H1 (cell line): ENCODE results near the gene CCDC63. TPM values are rescaled to one million over a fixed set of nuclear protein-coding genes. Genes with fewer than 3 reads are reported as not detected.
A peak's percentile ranks its signal among the peaks of the same experiment; 100 is the strongest.

Experiments used
- CTCF ChIA-PET: fragments of 300-600 bp; sonication (Branson Sonifier 250); formaldehyde crosslinking; loops from one replicate; lab custom pipeline; 2021; ENCODE audit not compliant: partially characterized antibody; lab: Charles Lee
- POLR2A ChIA-PET: fragments of 300-600 bp; sonication (Branson Sonifier 250); formaldehyde crosslinking; loops from one replicate; lab custom pipeline; 2021; ENCODE audit warnings: inconsistent platforms; ENCODE audit not compliant: partially characterized antibody; lab: Charles Lee
- DNase-seq, 2 experiments: peaks; one replicate each; pipeline versions ENCODE4 v3.0.0 to v3.0.0-alpha.2; 2010 to 2022; ENCODE audit warnings: low spot score in 2 of 2, low read depth in 1 of 2, mixed read lengths in 1 of 2
- FAIRE-seq: peaks from 2 replicates; lab custom pipeline; 2011; peaks lifted over from hg19 to GRCh38; lab: Jason Lieb, UNC
- H2AFZ ChIP-seq: 2 replicates; pipeline ENCODE4 v1.8.1; 2012; ENCODE audit warnings: low read length, inconsistent platforms
- H2AK5ac ChIP-seq: 2 replicates; pipeline ENCODE4 v1.6.1; 2013; ENCODE audit warnings: low read depth, low read length
- H2BK120ac ChIP-seq: replicated peaks from 2 replicates; pipeline ENCODE3; 2013; ENCODE audit warnings: low read depth, low read length, inconsistent platforms
- H2BK12ac ChIP-seq: 2 replicates; pipeline ENCODE4 v1.6.1; 2013; ENCODE audit warnings: low read depth, low read length
- H2BK15ac ChIP-seq: 2 replicates; pipeline ENCODE4 v1.6.1; 2013; ENCODE audit warnings: low read length
- H2BK20ac ChIP-seq: 2 replicates; pipeline ENCODE4 v1.6.1; 2013; ENCODE audit warnings: low read length
- H2BK5ac ChIP-seq: 2 replicates; pipeline ENCODE4 v1.6.1; 2013; ENCODE audit warnings: low read depth, low read length
- H3K14ac ChIP-seq: 2 replicates; pipeline ENCODE4 v1.6.1; 2013; ENCODE audit warnings: inconsistent platforms; ENCODE audit not compliant: insufficient read length
- H3K18ac ChIP-seq: 2 replicates; pipeline ENCODE4 v1.6.1; 2013; ENCODE audit warnings: low read length; ENCODE audit errors: extremely low read depth
- H3K23ac ChIP-seq: 2 replicates; pipeline ENCODE4 v1.6.1; 2013; ENCODE audit warnings: inconsistent platforms; ENCODE audit not compliant: insufficient read length
- H3K23me2 ChIP-seq: 2 replicates; pipeline ENCODE4 v1.6.1; 2013; ENCODE audit warnings: low read depth, low read length
- H3K27ac ChIP-seq: 2 replicates; pipeline ENCODE4 v1.6.1; 2011; ENCODE audit warnings: low read depth, low read length, inconsistent platforms
- H3K27me3 ChIP-seq, 4 experiments: replicated peaks in 1 of 4; 1 replicate in 1 of 4; 2 replicates in 3 of 4; pipeline versions ENCODE4 v1.6.1 to v1.8.1; 2011 to 2013; ENCODE audit warnings: low read length in 3 of 4, mild to moderate bottlenecking in 3 of 4, inconsistent platforms in 2 of 4, mixed read lengths in 2 of 4, moderate library complexity in 1 of 4; ENCODE audit not compliant: control insufficient read depth in 3 of 4, insufficient read depth in 3 of 4; ENCODE audit errors: extremely low read depth in 1 of 4
- H3K36me3 ChIP-seq, 4 experiments: 2 replicates each; pipeline versions ENCODE4 v1.6.1 to v1.8.1; 2011 to 2013; ENCODE audit warnings: mild to moderate bottlenecking in 4 of 4, low read length in 3 of 4, moderate library complexity in 2 of 4, control low read depth in 1 of 4, inconsistent platforms in 1 of 4; ENCODE audit not compliant: insufficient read depth in 4 of 4, control insufficient read depth in 2 of 4
- H3K4ac ChIP-seq: replicated peaks from 2 replicates; pipeline ENCODE3; 2013; ENCODE audit warnings: low read length, low read depth, mixed read lengths, inconsistent platforms; ENCODE audit not compliant: insufficient read length
- H3K4me1 ChIP-seq, 4 experiments: replicated peaks in 1 of 4; 1 replicate in 1 of 4; 2 replicates in 3 of 4; pipeline versions ENCODE4 v1.6.1 to v1.8.1; 2011 to 2013; ENCODE audit warnings: low read length in 3 of 4, inconsistent platforms in 2 of 4, mixed read lengths in 1 of 4; ENCODE audit not compliant: insufficient read depth in 4 of 4, control insufficient read depth in 3 of 4
- H3K4me2 ChIP-seq, 2 experiments: 2 replicates each; pipeline versions ENCODE4 v1.6.1 to v1.8.1; 2011 to 2013; ENCODE audit warnings: low read depth in 2 of 2, low read length in 2 of 2, control low read depth in 1 of 2, inconsistent platforms in 1 of 2, mild to moderate bottlenecking in 1 of 2; ENCODE audit not compliant: insufficient read depth in 1 of 2
- H3K4me3 ChIP-seq, 4 experiments: fragments of 200-600, 300-600 bp in 1 of 4; sonication (generic), shearing (Covaris generic), sonication (Bioruptor Twin) in 1 of 4; 2 replicates each; pipeline versions ENCODE4 v1.5.1 to v1.8.1; 2011 to 2016; ENCODE audit warnings: low read length in 4 of 4, low read depth in 3 of 4, control low read depth in 2 of 4, inconsistent platforms in 2 of 4, mild to moderate bottlenecking in 2 of 4, mixed read lengths in 1 of 4, moderate library complexity in 1 of 4; ENCODE audit not compliant: insufficient read depth in 2 of 4; ENCODE audit errors: extremely low read depth in 1 of 4
- H3K56ac ChIP-seq: replicated peaks from 2 replicates; pipeline ENCODE3; 2013; ENCODE audit warnings: low read depth, mild to moderate bottlenecking, mixed read lengths, low read length, inconsistent platforms; ENCODE audit not compliant: insufficient read length
- H3K79me1 ChIP-seq: 2 replicates; pipeline ENCODE4 v1.6.1; 2013; ENCODE audit warnings: low read depth, low read length, control low read depth
- H3K79me2 ChIP-seq, 2 experiments: 2 replicates each; pipeline versions ENCODE4 v1.6.1 to v1.8.1; 2012 to 2013; ENCODE audit warnings: low read length in 2 of 2, mild to moderate bottlenecking in 2 of 2, inconsistent platforms in 1 of 2; ENCODE audit not compliant: insufficient read depth in 2 of 2, control insufficient read depth in 1 of 2
- H3K9ac ChIP-seq, 4 experiments: replicated peaks in 1 of 4; 1 replicate in 1 of 4; 2 replicates in 3 of 4; pipeline versions ENCODE4 v1.6.1 to v1.8.1; 2011 to 2013; ENCODE audit warnings: low read depth in 3 of 4, low read length in 3 of 4, control low read depth in 2 of 4, mild to moderate bottlenecking in 2 of 4, moderate library complexity in 2 of 4, inconsistent platforms in 1 of 4; ENCODE audit errors: extremely low read depth in 1 of 4
- H3K9me3 ChIP-seq, 2 experiments: 2 replicates each; pipeline versions ENCODE4 v1.6.1 to v1.8.1; 2012 to 2013; ENCODE audit warnings: mild to moderate bottlenecking in 2 of 2, moderate library complexity in 2 of 2, control low read depth in 1 of 2, inconsistent platforms in 1 of 2, low read depth in 1 of 2, low read length in 1 of 2, mixed read lengths in 1 of 2; ENCODE audit not compliant: insufficient read depth in 2 of 2
- H4K20me1 ChIP-seq, 2 experiments: replicated peaks in 1 of 2; 2 replicates each; pipeline versions ENCODE3 to v1.8.1; 2011 to 2013; ENCODE audit warnings: inconsistent platforms in 2 of 2, low read length in 2 of 2, mild to moderate bottlenecking in 1 of 2; ENCODE audit not compliant: insufficient read depth in 2 of 2, control insufficient read depth in 1 of 2
- H4K5ac ChIP-seq: 2 replicates; pipeline ENCODE4 v1.6.1; 2013; ENCODE audit warnings: low read length, low read depth, mixed read lengths, inconsistent platforms; ENCODE audit not compliant: insufficient read length
- H4K8ac ChIP-seq: 2 replicates; pipeline ENCODE4 v1.8.0; 2013; ENCODE audit warnings: mild to moderate bottlenecking, moderate library complexity, low read length, inconsistent platforms; ENCODE audit not compliant: insufficient read depth; ENCODE audit errors: extremely low read depth
- H4K91ac ChIP-seq: replicated peaks from 2 replicates; pipeline ENCODE3; 2013; ENCODE audit warnings: low read length, mixed read lengths, inconsistent platforms; ENCODE audit not compliant: insufficient read length
- BCL11A ChIP-seq, 2 experiments: IDR thresholded peaks; one replicate each; pipeline ENCODE4 v1.6.1; 2011; ENCODE audit warnings: low read depth in 2 of 2, low read length in 2 of 2, mild to moderate bottlenecking in 2 of 2
- CEBPB ChIP-seq: IDR thresholded peaks from 2 replicates; pipeline ENCODE4 v1.6.1; 2012; ENCODE audit warnings: low read depth, low read length
- JUND ChIP-seq: IDR thresholded peaks from 2 replicates; pipeline ENCODE4 v1.6.1; 2011; ENCODE audit warnings: mild to moderate bottlenecking, improper control_type of control experiment, low read length
- KDM4A ChIP-seq: IDR thresholded peaks from one replicate; pipeline ENCODE4 v1.7.1; 2012; ENCODE audit warnings: low read depth, mild to moderate bottlenecking, moderate library complexity, low read length, inconsistent platforms; ENCODE audit not compliant: severe bottlenecking
- MAX ChIP-seq: IDR thresholded peaks from 2 replicates; pipeline ENCODE4 v1.6.1; 2012; ENCODE audit warnings: inconsistent platforms
- POLR2A ChIP-seq, 2 experiments: IDR thresholded peaks; 1 replicate in 1 of 2; 2 replicates in 1 of 2; pipeline ENCODE4 v1.6.1; 2011; ENCODE audit warnings: low read depth in 2 of 2, low read length in 2 of 2, mild to moderate bottlenecking in 2 of 2; ENCODE audit errors: control extremely low read depth in 1 of 2
- POLR2AphosphoS5 ChIP-seq: IDR thresholded peaks from 2 replicates; pipeline ENCODE4 v1.6.1; 2011; ENCODE audit warnings: low read depth, low read length
- RAD21 ChIP-seq, 2 experiments: IDR thresholded peaks in 1 of 2; conservative IDR thresholded peaks in 1 of 2; 2 replicates each; pipeline ENCODE4 v1.6.1; 2011; ENCODE audit warnings: low read depth in 2 of 2, low read length in 2 of 2, improper control_type of control experiment in 1 of 2, inconsistent platforms in 1 of 2, mild to moderate bottlenecking in 1 of 2, moderate library complexity in 1 of 2
- TBP ChIP-seq: IDR thresholded peaks from 2 replicates; pipeline ENCODE4 v1.6.1; 2011; ENCODE audit warnings: low read depth, low read length, improper control_type of control experiment
- YY1 ChIP-seq: IDR thresholded peaks from 2 replicates; pipeline ENCODE4 v1.6.1; 2011; ENCODE audit warnings: low read depth, mild to moderate bottlenecking, low read length
- WGBS, 2 experiments: shearing (Covaris generic) in 1 of 2; methylation state at CpG; one replicate each; pipeline versions ENCODE4 v1.1.6 to v1.1.7; 2013 to 2015; ENCODE audit warnings: low lambda C conversion rate in 2 of 2, mixed read lengths in 2 of 2, inconsistent platforms in 1 of 2, low coverage in 1 of 2, missing lambda C conversion rate in 1 of 2; ENCODE audit not compliant: insufficient replicate concordance in 2 of 2, insufficient coverage in 1 of 2, insufficient read length in 1 of 2; ENCODE audit errors: extremely low coverage in 1 of 2, missing lambda C conversion rate in 1 of 2; 5-methylcytosine and 5-hydroxymethylcytosine counted together
- polyA plus RNA-seq, 7 experiments: library from polyadenylated mRNA; depleted of rRNA in 3 of 7; stranded (reverse) in 5 of 7; unstranded in 2 of 7; fragments of >200 nt in 5 of 7; fragments of 200-250 nt in 2 of 7; gene quantifications; 1 replicate in 5 of 7; 2 replicates in 1 of 7; 4 replicates in 1 of 7; pipeline versions ENCODE4 v1.2.1 to v1.2.3, GENCODE V29; 2011 to 2013; ENCODE audit warnings: missing spikeins in 2 of 7, mixed read lengths in 2 of 7
- total RNA-seq: library from RNA; stranded (reverse); fragmentation: NEBNext Ultra II Directional; extraction: Animal tissue kit (Norgen Biotek cat#: 25700); gene quantifications from 2 replicates; pipeline ENCODE4 v1.2.1, GENCODE V29; 2021

Gene CCDC63
- total and polyA plus RNA-seq, 2 of the 8 experiments (the other 6 are each of a cell fraction or from before 2014, with no cell fraction given), result 0.42 to 0.93 TPM

- H2BK120ac ChIP-seq, result no peak overlapping the region
- FAIRE-seq, result peak; percentile 91
- no peaks in the 10 kb centered on the region for H3K79me1 ChIP-seq
- H2BK5ac ChIP-seq, result no peak overlapping the region
- no peak overlapping the region for H3K4ac ChIP-seq
- 0 out of 2 replicates have a peak overlapping the region, but pooled peaks have one; percentile 9 for H2BK20ac ChIP-seq
- H3K14ac ChIP-seq, result no peak overlapping the region
- H3K9ac ChIP-seq, result no peak overlapping the region
- no peak overlapping the region for H3K56ac ChIP-seq
- H3K27ac ChIP-seq, result no peak overlapping the region
- no peak overlapping the region for H4K5ac ChIP-seq
- no peak overlapping the region for H3K18ac ChIP-seq
- H3K23me2 ChIP-seq, result peaks cover 3% of the 10 kb centered on the region; the same call in 1 of the 2 replicates
- CTCF ChIA-PET, result interaction anchor here (0.6 to 5.8 kb wide), 36 partner anchors 11 to 316 kb away, joined by 3 to 30 read pairs (median 3); partner anchors contain the start of gene CCDC63
- peak; percentile 87 to 95 for DNase-seq
- POLR2A ChIA-PET, result interaction anchor here (0.8 to 1.2 kb wide), 2 partner anchors 83 to 97 kb away, joined by 4 read pairs; no protein-coding TSS in a partner anchor
- H3K9me3 ChIP-seq, result no peaks in the 10 kb centered on the region
- no peak overlapping the region for H4K91ac ChIP-seq
- H4K20me1 ChIP-seq, result peaks cover 0 to 2% of the 10 kb centered on the region in 2 experiments
- no peaks in the 10 kb centered on the region for H3K79me2 ChIP-seq
- peak overlapping the region; percentile 16; the same call in 1 of the 2 replicates for H2BK15ac ChIP-seq
- H4K8ac ChIP-seq, result peak overlapping the region; percentile 35; the same call in 1 of the 2 replicates
- 48% methylated on average over 14 of the region's 14 CpGs; no CpG with 5 or more reads in 1 of the 2 experiments for WGBS, 2 experiments
- H3K36me3 ChIP-seq, result no peaks in the 10 kb centered on the region
- no peak overlapping the region for H2AK5ac ChIP-seq
- peaks cover 0 to 3% (median 0%) of the 10 kb centered on the region in 4 experiments; a peak in 1 of 7 replicates for H3K27me3 ChIP-seq
- no peak overlapping the region for H3K4me3 ChIP-seq
- H2BK12ac ChIP-seq, result no peak overlapping the region
- H3K23ac ChIP-seq, result no peak overlapping the region
- H3K4me2 ChIP-seq, result no peak overlapping the region
- no peaks in the 10 kb centered on the region; a peak in 1 of 7 replicates for H3K4me1 ChIP-seq
- peak overlapping the region; percentile 97 for H2AFZ ChIP-seq
- TF ChIP-seq POLR2A (IDR thresholded peaks at IDR 0.05; ENCODE audit: control extremely low read depth in 1 of 2, low read depth in 2 of 2, low read length in 2 of 2) (no peak), KDM4A (no peak), JUND (no peak), MAX (peak; percentile 62), YY1 (peak; percentile 89), CEBPB (peak; percentile 99), POLR2AphosphoS5 (no peak), TBP (0 out of 2 replicates have a peak, but pooled peaks have one; percentile 12), RAD21 (IDR thresholded peaks at IDR 0.05 in 1 of 2, conservative IDR thresholded peaks at IDR 0.05 in 1 of 2; ENCODE audit: low read depth in 2 of 2, low read length in 2 of 2) (peak; percentile 94 to 97), BCL11A (IDR thresholded peaks at IDR 0.05; ENCODE audit: low read depth in 2 of 2, low read length in 2 of 2) (no peak)
These were observed 20.1 kb upstream of the CCDC63 start for GRCh38 chr12:110826592-110827200.
